ENCODE measurements around the gene EFEMP1.

DNA sequence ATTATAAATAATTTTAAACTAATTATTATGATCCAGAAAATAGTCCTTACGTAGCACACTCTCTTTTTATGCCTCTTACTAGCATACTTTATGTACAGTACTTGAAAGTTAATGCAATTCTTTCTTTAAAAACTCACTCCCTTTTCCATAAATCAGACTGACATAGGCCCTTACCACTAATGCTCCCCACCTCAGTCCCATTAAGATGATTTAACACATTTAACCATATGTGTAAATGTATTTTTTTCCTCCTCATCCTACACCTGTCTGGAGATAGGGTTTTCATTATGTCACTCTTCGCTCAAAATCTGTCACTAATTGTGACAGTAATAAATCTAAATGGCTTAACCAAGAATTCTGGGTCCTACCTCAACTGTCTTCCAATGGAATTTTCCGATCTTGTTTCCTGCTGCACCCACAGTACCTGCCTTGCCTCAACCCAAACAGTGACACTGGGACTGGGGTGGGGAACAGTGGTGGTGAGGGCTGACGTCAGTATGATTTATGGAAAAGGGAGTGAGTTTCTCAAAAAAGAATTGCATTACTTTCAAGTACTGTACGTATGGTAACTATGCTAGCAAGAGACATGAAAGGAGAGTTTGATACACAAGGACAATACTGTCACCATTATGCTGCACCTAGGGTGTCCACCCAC is 25.1 kb downstream of the EFEMP1 start:
- TF ChIP-seq POLR2A (IDR thresholded peaks at IDR 0.05; ENCODE audit: low read length) (no peak), GATA1 (IDR thresholded peaks at IDR 0.05; ENCODE audit: low read depth, low read length) (no peak)

All from erythroblast (primary cell).